ENCODE measurements around the gene AATK.
"Not testable (repeated sequence)": the region's sequence is repeated elsewhere in the genome, so short reads cannot be mapped to it uniquely, and the experiment has no call there.

AATK gene

DNA sequence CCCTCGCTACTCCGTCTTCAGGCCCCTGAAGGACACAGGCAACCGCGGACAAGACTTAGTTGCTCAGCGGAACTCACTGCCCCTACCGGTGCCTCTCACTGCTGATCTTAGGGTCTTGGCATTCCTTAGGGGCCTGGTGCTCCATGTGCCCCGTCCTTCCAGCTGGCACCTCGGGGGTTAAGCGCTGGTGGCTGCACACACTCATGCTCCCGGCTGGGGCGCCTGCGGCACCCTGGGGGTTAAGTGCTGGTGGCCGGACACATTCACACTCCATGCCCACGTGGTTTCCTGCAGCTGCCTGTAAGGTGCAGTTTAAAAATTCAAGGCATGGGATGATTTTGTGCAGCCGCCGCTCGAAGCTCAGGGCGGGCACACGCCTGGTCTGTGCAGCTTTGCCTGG, 86.0 kb downstream of the AATK start:
- no peaks in the 10 kb centered on the region for H3K36me3 Mint-ChIP-seq (ENCODE audit: low read depth)

DNA sequence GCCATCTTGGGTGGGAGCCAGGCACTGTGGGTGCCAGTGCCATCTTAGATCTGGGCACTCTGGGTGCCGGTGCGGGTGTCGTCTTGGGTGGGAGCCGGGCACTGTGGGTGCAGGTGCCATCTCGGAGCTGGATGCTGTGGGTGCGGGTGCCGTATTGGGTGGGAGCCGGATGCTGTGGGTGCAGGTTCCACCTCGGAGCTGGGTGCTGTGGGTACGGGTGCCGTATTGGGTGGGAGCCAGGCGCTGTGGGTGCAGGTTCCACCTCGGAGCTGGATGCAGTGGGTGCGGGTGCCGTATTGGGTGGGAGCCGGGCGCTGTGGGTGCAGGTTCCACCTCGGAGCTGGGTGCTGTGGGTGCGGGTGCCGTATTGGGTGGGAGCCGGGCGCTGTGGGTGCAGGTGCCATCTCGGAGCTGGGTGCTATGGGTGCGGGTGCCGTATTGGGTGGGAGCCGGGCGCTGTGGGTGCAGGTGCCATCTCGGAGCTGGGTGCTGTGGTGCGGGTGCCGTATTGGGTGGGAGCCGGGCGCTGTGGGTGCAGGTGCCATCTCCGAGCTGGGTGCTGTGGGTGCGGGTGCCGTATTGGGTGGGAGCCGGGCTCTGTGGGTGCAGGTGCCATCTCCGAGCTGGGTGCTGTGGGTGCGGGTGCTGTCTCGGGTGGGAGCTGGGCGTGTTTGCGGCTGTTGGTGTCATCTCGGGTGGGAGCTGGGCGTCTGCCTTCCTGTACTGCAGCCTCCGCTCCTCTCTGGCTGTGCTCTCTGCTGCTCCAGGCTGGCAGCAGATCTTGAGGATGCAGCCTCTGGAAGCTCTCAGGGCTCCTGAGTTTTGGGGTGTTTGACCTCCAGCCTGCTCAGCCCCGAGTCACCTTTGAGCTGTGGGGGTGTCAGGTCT, 87.8 kb downstream of the AATK start:
- peaks cover 54% of the 10 kb centered on the region for H3K4me1 Mint-ChIP-seq
- H3K27me3 Mint-ChIP-seq (ENCODE audit: low read depth, poor library complexity); H3K36me3 Mint-ChIP-seq (ENCODE audit: low read depth); H3K9me3 Mint-ChIP-seq; DNase-seq; H3K4me3 Mint-ChIP-seq; H3K27ac Mint-ChIP-seq: not testable (repeated sequence)

More for the DNA sequence above, 86.0 kb downstream of the AATK start:
- peaks cover 3% of the 10 kb centered on the region for H3K27me3 Mint-ChIP-seq (ENCODE audit: low read depth, poor library complexity)
- H3K4me1 Mint-ChIP-seq = peaks cover 57% of the 10 kb centered on the region
- H3K27ac Mint-ChIP-seq = no peak overlapping the region
- TF ChIP-seq, protein P1, sequence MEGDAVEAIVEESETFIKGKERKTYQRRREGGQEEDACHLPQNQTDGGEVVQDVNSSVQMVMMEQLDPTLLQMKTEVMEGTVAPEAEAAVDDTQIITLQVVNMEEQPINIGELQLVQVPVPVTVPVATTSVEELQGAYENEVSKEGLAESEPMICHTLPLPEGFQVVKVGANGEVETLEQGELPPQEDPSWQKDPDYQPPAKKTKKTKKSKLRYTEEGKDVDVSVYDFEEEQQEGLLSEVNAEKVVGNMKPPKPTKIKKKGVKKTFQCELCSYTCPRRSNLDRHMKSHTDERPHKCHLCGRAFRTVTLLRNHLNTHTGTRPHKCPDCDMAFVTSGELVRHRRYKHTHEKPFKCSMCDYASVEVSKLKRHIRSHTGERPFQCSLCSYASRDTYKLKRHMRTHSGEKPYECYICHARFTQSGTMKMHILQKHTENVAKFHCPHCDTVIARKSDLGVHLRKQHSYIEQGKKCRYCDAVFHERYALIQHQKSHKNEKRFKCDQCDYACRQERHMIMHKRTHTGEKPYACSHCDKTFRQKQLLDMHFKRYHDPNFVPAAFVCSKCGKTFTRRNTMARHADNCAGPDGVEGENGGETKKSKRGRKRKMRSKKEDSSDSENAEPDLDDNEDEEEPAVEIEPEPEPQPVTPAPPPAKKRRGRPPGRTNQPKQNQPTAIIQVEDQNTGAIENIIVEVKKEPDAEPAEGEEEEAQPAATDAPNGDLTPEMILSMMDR (IDR thresholded peaks at IDR 0.05) = no peak
- no peaks in the 10 kb centered on the region for H3K9me3 Mint-ChIP-seq
- no peak for DNase-seq
- no peak overlapping the region for H3K4me3 Mint-ChIP-seq

DNA sequence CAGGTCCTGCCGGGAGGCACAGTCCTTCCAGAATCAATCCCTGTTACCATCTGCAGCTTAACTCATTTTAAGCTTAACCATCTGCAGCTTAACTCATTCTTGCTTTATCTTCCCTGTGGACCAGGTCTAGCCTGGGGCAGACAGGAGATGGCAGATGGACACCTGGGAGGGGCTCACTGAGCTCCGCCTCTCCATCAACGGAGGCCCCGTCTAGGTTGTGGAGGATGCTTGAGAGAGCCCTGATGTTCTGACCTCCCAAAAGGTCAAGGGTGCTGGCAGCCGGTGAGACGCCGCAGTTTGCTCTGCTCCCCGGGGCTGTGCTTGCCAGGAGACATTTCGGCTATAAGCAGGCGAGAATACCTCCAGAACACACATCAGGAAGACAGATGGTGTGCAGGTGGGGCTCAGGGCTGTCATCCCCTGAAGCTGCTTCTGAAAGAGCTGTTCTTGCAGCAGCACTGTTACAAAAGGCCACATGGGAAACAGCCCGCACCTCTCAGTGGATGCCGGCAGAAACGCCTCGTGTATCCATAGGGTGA, 89.8 kb downstream of the AATK start:
- Mint-ChIP-seq H3K9me3 (no peaks in the 10 kb centered on the region), H3K27me3 (ENCODE audit: low read depth, poor library complexity) (peaks cover 3% of the 10 kb centered on the region), H3K36me3 (ENCODE audit: low read depth) (peaks cover 9% of the 10 kb centered on the region), H3K4me1 (peaks cover 45% of the 10 kb centered on the region), H3K4me3 (no peak overlapping the region), H3K27ac (no peak overlapping the region)
- DNase-seq = no peak
- TF ChIP-seq, protein P1 (IDR thresholded peaks at IDR 0.05) = no peak

DNA sequence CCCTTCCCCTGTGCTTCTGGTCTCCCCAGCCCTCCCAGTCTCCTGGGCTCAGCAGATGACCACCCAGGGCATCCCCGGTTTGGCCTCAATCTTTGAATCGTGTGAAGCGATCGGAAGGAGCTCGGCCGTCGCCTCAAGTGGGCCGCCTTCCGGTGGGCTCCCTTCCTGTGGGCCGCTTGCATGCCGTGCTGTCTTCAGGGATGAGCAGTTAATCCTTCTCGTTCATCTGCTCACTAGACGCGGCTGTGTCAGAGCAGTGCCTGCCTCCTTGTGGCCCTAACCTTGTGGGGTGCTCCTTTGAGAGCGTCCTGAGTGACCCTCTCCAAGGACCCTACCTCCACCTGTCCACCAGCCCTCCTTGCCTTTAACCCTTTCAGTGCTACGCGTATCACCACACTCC, 90.7 kb downstream of the AATK start:
- peaks cover 3% of the 10 kb centered on the region for H3K27me3 Mint-ChIP-seq (ENCODE audit: low read depth, poor library complexity)
- no peak overlapping the region for H3K27ac Mint-ChIP-seq
- TF ChIP-seq, protein P1 (IDR thresholded peaks at IDR 0.05) = no peak
- peaks cover 9% of the 10 kb centered on the region for H3K36me3 Mint-ChIP-seq (ENCODE audit: low read depth)
- no peak overlapping the region for H3K4me3 Mint-ChIP-seq
- DNase-seq = no peak
- peaks cover 49% of the 10 kb centered on the region for H3K4me1 Mint-ChIP-seq
- H3K9me3 Mint-ChIP-seq = no peaks in the 10 kb centered on the region

DNA sequence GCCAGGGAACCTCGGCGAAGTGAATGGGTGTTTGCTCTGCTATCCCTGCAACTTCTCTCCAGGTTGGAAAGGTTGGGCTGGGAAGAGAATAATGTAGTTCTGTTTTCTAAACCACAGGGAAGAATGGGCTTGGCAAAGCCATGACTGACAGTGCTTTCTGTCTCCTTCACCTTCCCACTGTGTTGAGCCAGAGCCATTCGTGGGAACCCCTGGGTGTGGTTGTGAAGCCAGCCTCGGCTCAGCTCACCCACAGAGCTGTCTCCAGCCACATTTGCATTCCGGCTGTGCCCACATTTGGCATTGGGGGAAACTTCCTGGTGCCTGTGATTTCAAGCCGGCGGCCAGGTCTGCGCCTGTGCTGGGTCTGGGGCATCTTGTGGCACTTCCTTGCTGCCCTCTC, 91.1 kb downstream of the AATK start:
- TF ChIP-seq, protein P1 (IDR thresholded peaks at IDR 0.05) = no peak
- DNase-seq = no peak
- Mint-ChIP-seq H3K4me1 (peaks cover 49% of the 10 kb centered on the region), H3K9me3 (no peaks in the 10 kb centered on the region), H3K4me3 (no peak overlapping the region), H3K36me3 (ENCODE audit: low read depth) (peaks cover 9% of the 10 kb centered on the region), H3K27me3 (ENCODE audit: low read depth, poor library complexity) (peaks cover 3% of the 10 kb centered on the region), H3K27ac (peak overlapping the region; percentile 46)

DNA sequence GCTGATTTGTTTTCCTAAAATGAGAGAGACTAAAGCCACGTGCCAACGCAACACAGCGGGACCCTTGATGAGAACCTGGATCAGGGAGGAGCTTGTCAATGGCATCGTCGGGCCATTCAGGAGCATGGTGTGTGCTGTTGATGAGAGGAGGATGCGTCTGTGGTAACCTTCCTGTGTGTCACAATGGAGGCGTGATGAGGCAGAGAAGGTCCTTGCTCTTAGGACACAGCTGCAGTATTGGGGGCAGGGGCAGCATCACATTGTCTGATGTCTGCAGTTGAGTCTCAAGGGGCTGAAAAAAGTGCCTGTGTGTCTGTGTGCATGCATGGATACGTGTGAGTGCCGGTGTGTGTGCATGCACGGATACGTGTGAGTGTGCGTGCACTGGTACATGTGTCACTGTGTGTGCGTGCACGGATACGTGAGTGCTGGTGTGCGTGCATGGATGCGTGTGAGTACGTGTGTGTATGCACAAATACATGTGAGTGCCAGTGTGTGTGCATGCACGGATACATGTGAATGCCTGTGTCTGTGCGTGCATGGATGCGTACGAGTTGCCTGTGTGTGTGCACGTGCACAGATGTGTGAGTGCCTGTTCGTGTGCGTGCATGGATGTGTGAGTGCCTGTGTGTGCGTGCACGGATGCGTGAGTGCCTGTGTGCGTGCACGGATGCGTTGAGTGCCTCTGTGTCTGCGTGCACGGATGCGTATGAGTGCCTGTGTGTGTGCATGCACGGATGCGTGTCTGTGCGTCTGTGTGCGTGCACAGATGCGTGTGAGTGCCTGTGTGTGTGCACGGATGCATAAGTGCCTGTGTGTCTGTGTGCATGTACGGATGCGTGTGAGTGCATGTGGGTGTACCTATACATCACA, 91.8 kb downstream of the AATK start:
- no peaks in the 10 kb centered on the region for H3K9me3 Mint-ChIP-seq
- no peak overlapping the region for H3K4me3 Mint-ChIP-seq
- peaks cover 3% of the 10 kb centered on the region for H3K27me3 Mint-ChIP-seq (ENCODE audit: low read depth, poor library complexity)
- DNase-seq = no peak
- peaks cover 9% of the 10 kb centered on the region for H3K36me3 Mint-ChIP-seq (ENCODE audit: low read depth)
- peaks cover 47% of the 10 kb centered on the region for H3K4me1 Mint-ChIP-seq
- H3K27ac Mint-ChIP-seq = peak overlapping the region; percentile 46
- TF ChIP-seq, protein P1 (IDR thresholded peaks at IDR 0.05) = no peak
